GM12892 (cell line): ENCODE data around the gene SUPT5H.

Source experiments
- POLR2A ChIP-seq: IDR thresholded peaks from 2 replicates; pipeline ENCODE4 v1.6.1; 2011; ENCODE audit warnings: low read depth, low read length, control low read depth
- POLR2AphosphoS5 ChIP-seq: IDR thresholded peaks from 2 replicates; pipeline ENCODE4 v1.6.1; 2011; ENCODE audit warnings: low read depth, low read length, control low read depth
- TAF1 ChIP-seq: IDR thresholded peaks from 2 replicates; pipeline ENCODE4 v1.6.1; 2011; ENCODE audit warnings: low read depth, mild to moderate bottlenecking, control low read depth, low read length, borderline replicate concordance

- no peak for TF ChIP-seq POLR2A
- TF ChIP-seq POLR2AphosphoS5 = no peak
- TF ChIP-seq TAF1 = no peak
Observed at GRCh38 chr19:39481229-39481545, 35.8 kb downstream of the SUPT5H start.
